HG03469 (cell line): ENCODE measurements around the gene ITSN1.
A peak's percentile ranks its signal among the peaks of the same experiment; 100 is the strongest.

ENCODE experiments used
- ATAC-seq: cut with Tn5 transposase; IDR thresholded peaks from one replicate; pipeline ENCODE4 v1.9.1; 2021; ENCODE audit warnings: mild to moderate bottlenecking, moderate library complexity, moderate number of reproducible peaks; ENCODE audit not compliant: unreplicated experiment

The ITSN1 gene

DNA sequence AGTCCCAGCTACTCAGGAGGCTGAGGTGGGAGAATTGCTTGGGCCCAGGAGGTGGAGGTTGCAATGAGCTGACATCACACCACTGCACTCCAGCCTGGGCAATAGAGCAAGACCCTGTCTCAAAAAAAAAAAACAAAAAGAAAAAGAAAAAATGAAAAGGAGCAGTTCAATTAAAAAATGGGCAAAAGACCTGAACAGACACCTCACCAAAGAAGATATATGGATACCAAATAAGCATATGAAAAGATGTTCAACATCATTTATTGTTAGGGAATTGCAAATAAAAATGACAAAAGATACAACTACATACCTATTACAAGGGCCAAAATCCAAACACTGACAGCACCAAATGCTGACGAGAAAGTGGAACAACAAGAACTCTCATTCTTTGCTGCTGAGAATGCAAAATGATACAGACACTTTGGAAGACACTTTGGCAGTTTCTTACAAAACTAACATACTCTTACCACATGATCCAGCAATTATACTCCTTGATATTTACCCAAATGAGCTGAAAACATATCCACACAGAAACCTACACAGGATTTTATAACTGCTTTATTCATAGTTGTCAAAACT lies 302.0 kb downstream of the ITSN1 start:
- ATAC-seq, result no peak

DNA sequence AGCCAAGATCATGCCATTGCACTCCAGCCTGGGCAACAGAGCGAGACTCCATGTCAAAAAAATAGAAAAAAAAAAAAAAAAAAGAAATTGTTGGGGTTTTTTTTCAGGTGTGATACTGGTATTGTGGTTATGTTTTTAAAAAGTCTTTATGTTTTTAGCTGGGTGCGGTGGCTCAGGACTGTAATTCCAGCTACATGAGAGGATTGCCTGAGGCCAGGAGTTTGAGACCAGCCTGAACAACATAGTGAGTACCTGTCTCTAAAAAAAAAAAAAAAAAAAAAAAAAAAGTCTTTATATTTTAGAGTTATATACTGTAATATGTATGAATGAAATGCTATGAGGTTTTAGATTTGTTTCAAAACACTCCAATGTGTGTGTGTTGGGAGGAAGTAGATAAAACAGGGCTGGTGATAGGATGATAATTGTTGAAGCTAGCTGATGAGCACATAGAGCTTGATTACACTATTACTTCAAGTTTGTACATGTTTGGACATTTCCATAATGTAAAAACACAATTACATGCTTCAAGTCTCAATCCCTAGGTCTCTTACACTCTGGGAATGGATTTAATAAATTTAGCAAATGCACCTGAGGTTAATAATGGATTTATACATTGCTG lies 303.5 kb downstream of the ITSN1 start:
- ATAC-seq, result no peak

DNA sequence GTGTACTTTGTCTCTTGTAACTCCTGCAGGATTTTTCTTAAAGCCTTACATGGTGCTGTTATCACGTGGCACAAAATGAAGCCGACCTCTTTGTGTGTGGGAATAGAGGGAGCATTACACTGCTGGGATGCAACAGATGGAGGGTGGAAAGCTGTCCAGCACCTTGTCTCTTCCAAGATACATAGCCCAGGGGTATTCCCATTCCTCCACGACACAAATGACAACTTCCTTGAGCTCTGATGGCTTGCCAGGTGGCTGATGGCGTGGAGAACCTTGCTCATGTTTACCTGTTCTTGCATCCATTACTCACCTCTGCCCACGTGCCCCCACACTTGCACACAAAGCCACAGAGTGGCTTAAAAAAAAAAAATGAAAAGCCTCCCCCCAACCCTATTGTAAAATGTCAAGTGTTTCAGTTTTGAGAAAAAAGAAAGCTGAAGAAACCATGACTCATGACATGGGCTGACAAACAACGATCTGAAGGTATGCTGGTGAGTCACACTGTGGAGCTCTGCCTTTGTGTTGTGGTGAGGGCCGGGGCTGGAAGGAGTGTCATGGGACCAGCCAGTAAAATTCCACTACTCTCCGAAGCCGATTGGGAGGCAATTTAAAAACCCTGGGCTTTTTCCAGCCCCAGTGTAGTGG lies 305.3 kb downstream of the ITSN1 start:
- peak; percentile 35 for ATAC-seq

DNA sequence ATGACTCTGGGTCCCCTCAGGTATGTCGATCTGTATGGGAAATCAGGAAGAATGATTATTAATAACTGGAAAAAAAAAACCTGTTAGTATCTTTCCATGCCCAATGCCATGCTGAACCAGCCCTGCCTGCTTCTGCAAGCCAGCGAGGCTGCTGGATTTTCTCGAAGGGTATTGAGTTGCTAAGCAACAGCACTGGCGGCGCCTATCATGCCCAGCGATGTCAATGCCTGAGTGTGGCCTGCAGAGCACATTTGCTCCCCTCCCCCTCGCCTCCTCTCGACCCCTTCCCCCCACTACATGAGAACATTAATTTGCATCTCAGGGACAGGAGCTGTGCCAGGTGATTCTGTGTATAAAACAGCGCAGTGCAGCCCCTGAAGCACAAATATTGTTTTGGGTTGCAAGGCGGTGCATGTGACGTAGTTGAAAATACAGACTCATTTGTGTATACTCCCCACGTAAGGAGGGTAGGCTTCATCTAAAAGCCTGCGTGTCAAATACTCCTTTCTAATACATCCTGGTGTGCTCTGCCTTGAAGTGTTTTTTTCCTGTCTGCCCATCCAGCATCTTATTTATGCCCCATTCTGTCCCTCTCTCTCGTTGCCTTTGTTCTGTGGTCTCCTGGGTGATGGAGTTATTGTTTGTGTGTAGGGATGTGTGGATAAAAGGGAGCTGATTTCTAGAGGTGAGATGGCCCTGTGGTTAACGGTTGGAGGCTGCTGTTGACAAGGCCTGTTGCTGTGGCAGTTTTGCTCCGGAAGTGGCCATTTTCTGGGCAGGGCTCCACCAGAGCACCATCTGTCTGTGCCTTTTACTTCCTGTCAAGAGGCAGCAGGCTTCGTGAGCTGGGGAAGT lies 306.0 kb downstream of the ITSN1 start:
- no peak for ATAC-seq

DNA sequence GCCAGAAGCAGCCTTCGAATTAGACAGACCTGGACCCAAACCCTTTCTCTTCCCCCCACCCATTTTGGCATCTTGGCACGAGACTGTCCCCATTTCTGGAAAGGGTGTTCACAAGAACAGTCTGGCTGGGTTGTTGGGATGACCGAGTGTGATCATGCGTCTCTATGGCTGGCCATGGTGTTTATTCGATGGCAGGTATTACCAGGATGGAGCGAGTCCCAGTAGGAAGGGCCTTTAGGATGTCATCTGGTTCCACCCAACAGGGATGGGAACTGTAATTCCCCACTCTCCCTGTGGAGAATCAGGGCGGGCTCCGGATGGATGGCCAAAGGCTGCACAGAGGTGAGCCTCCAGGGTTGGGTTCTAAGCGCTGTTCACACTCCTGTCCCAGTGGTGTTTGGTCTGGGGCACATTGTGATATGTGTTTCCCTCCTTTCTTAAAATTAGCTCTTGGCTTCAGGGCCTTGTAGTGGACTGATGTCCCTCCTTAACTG lies 306.7 kb downstream of the ITSN1 start:
- ATAC-seq, result no peak
